Endodermal cell (in vitro differentiated cells): Measurements from ENCODE around the gene AGPS. TPM values are rescaled to one million over a fixed set of nuclear protein-coding genes. Genes with fewer than 3 reads are reported as not detected.
A peak's percentile ranks its signal among the peaks of the same experiment; 100 is the strongest.

Source experiments
- DNase-seq: peaks from one replicate; pipeline ENCODE4 v3.0.0-alpha.2; 2017
- H3K27ac ChIP-seq: 2 replicates; pipeline ENCODE4 v1.5.1; 2013; ENCODE audit warnings: mild to moderate bottlenecking, low read depth, low read length, moderate library complexity
- H3K27me3 ChIP-seq: 2 replicates; pipeline ENCODE4 v1.6.1; 2013; ENCODE audit warnings: mild to moderate bottlenecking, low read length, moderate library complexity; ENCODE audit not compliant: insufficient read depth, control insufficient read depth, poor library complexity, severe bottlenecking
- H3K36me3 ChIP-seq: 2 replicates; pipeline ENCODE4 v1.7.0; 2013; ENCODE audit warnings: mild to moderate bottlenecking, low read length, moderate library complexity; ENCODE audit not compliant: control insufficient read depth, insufficient read depth
- H3K4me1 ChIP-seq: one replicate; pipeline ENCODE4 v1.7.0; 2013; ENCODE audit warnings: low read length; ENCODE audit not compliant: control insufficient read depth, insufficient read depth
- H3K4me3 ChIP-seq: 2 replicates; pipeline ENCODE4 v1.5.1; 2013; ENCODE audit warnings: mild to moderate bottlenecking, low read length, moderate library complexity
- H3K9ac ChIP-seq: 2 replicates; pipeline ENCODE4 v1.6.1; 2013; ENCODE audit warnings: mild to moderate bottlenecking, low read length, moderate library complexity; ENCODE audit not compliant: poor library complexity, severe bottlenecking; ENCODE audit errors: extremely low read depth
- H3K9me3 ChIP-seq: 2 replicates; pipeline ENCODE4 v1.6.1; 2013; ENCODE audit warnings: mild to moderate bottlenecking, low read length, moderate library complexity; ENCODE audit not compliant: control insufficient read depth
- H3K27ac Mint-ChIP-seq: 2 replicates; pipeline ENCODE4 v1.8.0; 2020; ENCODE audit warnings: mixed read lengths
- H3K27me3 Mint-ChIP-seq: 2 replicates; pipeline ENCODE4 v1.8.0; 2021; ENCODE audit warnings: mild to moderate bottlenecking, mixed read lengths; ENCODE audit not compliant: insufficient read depth
- H3K36me3 Mint-ChIP-seq: 2 replicates; pipeline ENCODE4 v1.8.0; 2020; ENCODE audit warnings: low read depth, mixed read lengths
- H3K4me1 Mint-ChIP-seq: 2 replicates; pipeline ENCODE4 v1.8.0; 2020; ENCODE audit warnings: mixed read lengths
- H3K4me3 Mint-ChIP-seq: 2 replicates; pipeline ENCODE4 v1.8.0; 2020; ENCODE audit warnings: mild to moderate bottlenecking, moderate library complexity, mixed read lengths
- H3K9me3 Mint-ChIP-seq: 2 replicates; pipeline ENCODE4 v1.8.0; 2020; ENCODE audit warnings: mild to moderate bottlenecking, mixed read lengths
- WGBS, 2 experiments: methylation state at CpG; one replicate each; pipeline versions ENCODE4 v1.1.5 to v1.1.7; 2013; ENCODE audit warnings: missing lambda C conversion rate in 2 of 2, mixed read lengths in 1 of 2; ENCODE audit not compliant: insufficient coverage in 1 of 2, insufficient read length in 1 of 2; 5-methylcytosine and 5-hydroxymethylcytosine counted together
- total RNA-seq, 2 donors: library from RNA; stranded (reverse); fragmentation: NEBNext Ultra II Directional in 1 of 2; extraction: Animal tissue kit (Norgen Biotek cat#: 25700) in 1 of 2; gene quantifications; 2 replicates in 1 of 2; 3 replicates in 1 of 2; pipeline ENCODE4 v1.2.1, GENCODE V29; 2021
- TF ChIP-seq, protein P1 (sequence below): fragments of 200-600 bp; sonication (generic); conservative IDR thresholded peaks from 2 replicates; pipeline ENCODE4 v1.5.0; 2021; ENCODE audit warnings: antibody characterized with exemption, mild to moderate bottlenecking

The AGPS gene
- total RNA-seq, 2 donors from 2014 or later: 76.8 to 86.1 TPM

DNA sequence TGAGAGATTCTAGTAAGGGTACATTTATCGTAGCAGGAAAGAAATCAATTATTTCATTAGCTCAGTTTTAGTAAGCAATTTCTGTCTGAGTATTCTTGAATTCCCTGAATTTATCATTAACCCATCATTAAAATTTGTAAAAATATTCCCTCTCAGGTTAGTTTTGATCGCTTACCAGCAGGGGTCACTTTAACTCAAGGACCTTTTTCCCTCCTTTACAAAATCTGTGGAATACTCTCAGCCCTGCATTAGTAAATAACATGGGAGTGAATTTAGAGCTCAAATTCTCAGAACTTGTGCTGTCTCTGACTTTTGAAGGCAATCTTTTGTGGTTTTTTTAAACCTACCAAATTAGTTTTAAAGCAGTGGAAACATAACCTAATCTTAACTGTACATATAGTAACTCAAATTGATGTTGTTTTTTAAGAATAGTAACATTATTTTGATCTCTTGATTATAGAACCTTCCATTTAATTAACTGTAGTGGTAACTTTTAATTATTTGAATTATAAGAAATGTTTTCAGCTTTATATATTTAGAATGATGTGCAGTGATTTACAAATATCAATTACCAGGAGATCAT lies 97.2 kb downstream of the AGPS start:
- 14 to 44% methylated on average over 1 to 2 of the region's 2 CpGs for WGBS, 2 experiments
- H3K27me3 ChIP-seq: no peaks in the 10 kb centered on the region
- Mint-ChIP-seq H3K4me3 (no peak overlapping the region), H3K27me3 (no peaks in the 10 kb centered on the region), H3K9me3 (no peaks in the 10 kb centered on the region), H3K36me3 (peaks cover 23% of the 10 kb centered on the region), H3K4me1 (no peaks in the 10 kb centered on the region), H3K27ac (no peak overlapping the region)
- no peaks in the 10 kb centered on the region for H3K9me3 ChIP-seq
- no peaks in the 10 kb centered on the region for H3K4me1 ChIP-seq
- no peak overlapping the region for H3K9ac ChIP-seq
- TF ChIP-seq, protein P1, sequence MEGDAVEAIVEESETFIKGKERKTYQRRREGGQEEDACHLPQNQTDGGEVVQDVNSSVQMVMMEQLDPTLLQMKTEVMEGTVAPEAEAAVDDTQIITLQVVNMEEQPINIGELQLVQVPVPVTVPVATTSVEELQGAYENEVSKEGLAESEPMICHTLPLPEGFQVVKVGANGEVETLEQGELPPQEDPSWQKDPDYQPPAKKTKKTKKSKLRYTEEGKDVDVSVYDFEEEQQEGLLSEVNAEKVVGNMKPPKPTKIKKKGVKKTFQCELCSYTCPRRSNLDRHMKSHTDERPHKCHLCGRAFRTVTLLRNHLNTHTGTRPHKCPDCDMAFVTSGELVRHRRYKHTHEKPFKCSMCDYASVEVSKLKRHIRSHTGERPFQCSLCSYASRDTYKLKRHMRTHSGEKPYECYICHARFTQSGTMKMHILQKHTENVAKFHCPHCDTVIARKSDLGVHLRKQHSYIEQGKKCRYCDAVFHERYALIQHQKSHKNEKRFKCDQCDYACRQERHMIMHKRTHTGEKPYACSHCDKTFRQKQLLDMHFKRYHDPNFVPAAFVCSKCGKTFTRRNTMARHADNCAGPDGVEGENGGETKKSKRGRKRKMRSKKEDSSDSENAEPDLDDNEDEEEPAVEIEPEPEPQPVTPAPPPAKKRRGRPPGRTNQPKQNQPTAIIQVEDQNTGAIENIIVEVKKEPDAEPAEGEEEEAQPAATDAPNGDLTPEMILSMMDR: peak; percentile 86
- H3K36me3 ChIP-seq: peaks cover 28% of the 10 kb centered on the region
- no peak overlapping the region for H3K27ac ChIP-seq
- DNase-seq: no peak
- no peak overlapping the region for H3K4me3 ChIP-seq

DNA sequence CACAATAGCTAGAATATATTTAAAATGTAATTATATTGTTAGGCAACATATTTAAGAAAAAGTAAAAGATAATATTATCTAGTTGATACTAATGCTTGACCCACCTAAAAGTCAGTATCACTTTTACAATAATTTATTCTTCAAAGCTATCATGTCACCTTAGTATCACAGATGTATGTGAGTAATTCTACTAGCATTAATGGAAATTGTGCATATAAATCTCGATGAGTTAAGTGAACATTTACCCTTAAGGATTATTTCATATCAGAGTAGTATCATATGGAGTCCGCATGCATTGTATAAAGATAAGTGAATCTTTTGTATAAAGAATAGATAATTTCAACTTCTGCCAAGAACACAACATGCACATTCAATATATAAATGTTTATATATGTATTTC lies 103.4 kb downstream of the AGPS start:
- Mint-ChIP-seq H3K4me3 (no peak overlapping the region), H3K27me3 (no peaks in the 10 kb centered on the region), H3K27ac (no peak overlapping the region), H3K4me1 (no peaks in the 10 kb centered on the region), H3K9me3 (no peaks in the 10 kb centered on the region), H3K36me3 (peaks cover 19% of the 10 kb centered on the region)
- peaks cover 37% of the 10 kb centered on the region for H3K36me3 ChIP-seq
- no peaks in the 10 kb centered on the region for H3K4me1 ChIP-seq
- no peaks in the 10 kb centered on the region for H3K9me3 ChIP-seq
- H3K27ac ChIP-seq: no peak overlapping the region
- TF ChIP-seq, protein P1: no peak
- no peak for DNase-seq
- no peak overlapping the region for H3K9ac ChIP-seq
- no peak overlapping the region for H3K4me3 ChIP-seq
- H3K27me3 ChIP-seq: no peaks in the 10 kb centered on the region
- 100% methylated on average over 1 of the region's 2 CpGs; no CpG with 5 or more reads in 1 of the 2 experiments for WGBS, 2 experiments

DNA sequence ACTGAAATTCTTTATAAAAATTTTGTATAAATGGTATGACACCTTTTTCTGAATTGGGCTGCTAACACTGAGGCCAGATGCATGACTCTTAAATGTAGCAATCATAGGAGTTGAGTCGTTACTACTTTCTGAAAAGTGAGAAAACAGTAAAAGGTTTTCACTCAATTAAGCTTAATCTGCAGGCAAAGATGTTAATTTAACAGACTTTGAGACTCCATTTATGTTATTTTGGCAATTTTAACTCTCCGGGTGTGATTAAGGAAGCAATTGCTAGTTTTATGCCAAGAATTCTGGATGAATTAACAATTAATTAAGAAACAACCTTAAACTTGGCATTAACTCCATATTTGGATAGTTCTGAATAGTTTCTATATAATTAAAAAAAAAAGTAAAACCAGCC lies 104.3 kb downstream of the AGPS start:
- Histone ChIP-seq H3K27ac (no peak overlapping the region), H3K4me1 (no peaks in the 10 kb centered on the region), H3K27me3 (no peaks in the 10 kb centered on the region), H3K9ac (no peak overlapping the region), H3K4me3 (no peak overlapping the region), H3K9me3 (no peaks in the 10 kb centered on the region), H3K36me3 (peaks cover 44% of the 10 kb centered on the region)
- no peaks in the 10 kb centered on the region for H3K9me3 Mint-ChIP-seq
- no peak overlapping the region for H3K4me3 Mint-ChIP-seq
- DNase-seq: no peak
- 92 to 100% methylated on average over 1 to 2 of the region's 2 CpGs for WGBS, 2 experiments
- H3K27me3 Mint-ChIP-seq: no peaks in the 10 kb centered on the region
- no peak overlapping the region for H3K27ac Mint-ChIP-seq
- H3K4me1 Mint-ChIP-seq: no peaks in the 10 kb centered on the region
- TF ChIP-seq, protein P1: no peak
- H3K36me3 Mint-ChIP-seq: peaks cover 19% of the 10 kb centered on the region
